Posterior cingulate gyrus (tissue), 11 donors: ENCODE results near the gene CHN2.
A peak's percentile ranks its signal among the peaks of the same experiment; 100 is the strongest.

Source experiments
- DNase-seq, 10 donors: peaks; one replicate each; pipeline versions ENCODE4 v3.0.0 to v3.0.0-alpha.2; 2020 to 2021; ENCODE audit warnings: mixed read lengths in 3 of 10
- intact Hi-C: fragments of 100-400 bp; cut with DNase I; formaldehyde crosslinking; loops from one replicate; pipeline ENCODE4 v1.15.1; 2023

The CHN2 gene

DNA sequence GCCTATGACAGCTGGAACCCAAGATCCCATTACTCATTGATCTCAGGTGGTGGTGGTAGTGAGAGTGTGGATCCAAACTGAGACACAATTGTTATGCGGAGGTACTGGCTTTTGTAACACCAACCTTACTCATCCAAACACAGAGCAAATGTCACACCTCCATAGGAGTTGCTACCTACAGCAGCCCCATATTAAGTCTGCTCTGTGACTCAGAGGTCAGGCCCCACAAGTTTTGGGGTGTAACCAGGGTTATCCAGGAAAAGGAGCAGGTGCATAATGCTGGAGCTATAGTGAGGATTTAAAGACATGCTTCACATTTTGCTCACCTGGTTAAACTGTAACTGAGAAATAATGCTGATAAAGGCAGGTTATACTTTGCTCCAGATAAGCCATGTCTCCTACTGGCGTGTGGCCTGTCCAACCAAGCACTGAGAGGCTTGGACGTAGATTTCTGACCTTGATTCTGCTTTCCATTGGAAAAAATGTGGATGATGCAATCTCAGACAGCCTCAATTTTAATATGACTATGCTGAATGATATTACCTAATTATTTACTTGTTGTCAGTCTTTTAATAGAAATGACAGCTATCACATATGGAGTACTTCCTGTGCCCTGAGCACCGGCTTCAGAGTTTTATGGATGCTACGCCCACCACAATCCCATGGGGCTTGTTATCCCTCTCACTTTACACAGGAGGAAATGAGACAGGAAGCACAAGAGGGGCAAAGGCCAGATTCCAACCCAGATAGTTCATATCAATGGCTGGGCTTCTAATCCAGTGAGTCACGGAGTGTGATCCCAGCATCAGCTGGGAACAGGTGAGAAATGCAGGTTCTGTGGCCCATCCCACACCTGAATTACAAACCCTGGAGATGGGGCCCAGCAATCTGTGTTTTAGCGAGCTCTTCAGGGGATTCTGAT lies 181.3 kb downstream of the CHN2 start:
- DNase-seq = no peak
- intact Hi-C loops = no loop called here

DNA sequence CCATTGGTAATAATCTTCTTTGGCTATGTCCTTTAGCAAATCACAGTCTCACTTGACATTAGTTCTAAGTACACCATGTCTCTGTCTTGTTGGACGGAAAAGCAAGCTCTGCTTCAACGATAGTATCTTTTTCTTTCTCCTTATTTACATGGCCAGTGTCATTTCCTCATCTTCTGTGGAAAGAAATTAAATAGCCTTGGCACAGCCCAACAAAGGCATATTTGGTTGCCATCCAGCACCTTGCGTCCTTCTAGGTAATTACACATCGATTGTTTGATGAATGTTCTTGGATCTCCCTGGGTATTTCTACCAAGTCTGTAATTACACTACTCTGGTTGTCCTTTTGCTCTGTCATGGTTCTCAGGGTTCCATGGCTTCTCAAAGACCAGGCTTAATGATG lies 183.1 kb downstream of the CHN2 start:
- DNase-seq = no peak
- intact Hi-C loops = no loop called here

DNA sequence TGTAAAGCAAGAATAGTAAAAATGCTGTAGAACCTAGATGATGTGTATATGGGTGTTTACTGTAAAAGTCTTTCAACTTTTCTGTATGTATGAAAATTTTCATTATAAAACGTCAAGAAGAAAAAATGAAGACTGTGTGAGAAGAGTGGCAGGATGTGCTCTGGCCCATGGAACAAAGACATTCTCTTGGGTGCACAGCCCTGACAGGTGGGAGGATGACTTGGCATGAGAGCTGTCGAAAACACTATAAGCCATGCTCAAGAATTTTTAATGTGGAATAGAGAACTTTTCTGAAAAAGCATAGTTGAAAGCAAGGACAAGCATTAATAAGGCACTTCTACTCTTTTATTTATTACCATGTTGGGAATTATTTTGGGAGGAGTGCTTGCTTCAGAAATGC lies 185.0 kb downstream of the CHN2 start:
- intact Hi-C loops = no loop called here
- DNase-seq = no peak

DNA sequence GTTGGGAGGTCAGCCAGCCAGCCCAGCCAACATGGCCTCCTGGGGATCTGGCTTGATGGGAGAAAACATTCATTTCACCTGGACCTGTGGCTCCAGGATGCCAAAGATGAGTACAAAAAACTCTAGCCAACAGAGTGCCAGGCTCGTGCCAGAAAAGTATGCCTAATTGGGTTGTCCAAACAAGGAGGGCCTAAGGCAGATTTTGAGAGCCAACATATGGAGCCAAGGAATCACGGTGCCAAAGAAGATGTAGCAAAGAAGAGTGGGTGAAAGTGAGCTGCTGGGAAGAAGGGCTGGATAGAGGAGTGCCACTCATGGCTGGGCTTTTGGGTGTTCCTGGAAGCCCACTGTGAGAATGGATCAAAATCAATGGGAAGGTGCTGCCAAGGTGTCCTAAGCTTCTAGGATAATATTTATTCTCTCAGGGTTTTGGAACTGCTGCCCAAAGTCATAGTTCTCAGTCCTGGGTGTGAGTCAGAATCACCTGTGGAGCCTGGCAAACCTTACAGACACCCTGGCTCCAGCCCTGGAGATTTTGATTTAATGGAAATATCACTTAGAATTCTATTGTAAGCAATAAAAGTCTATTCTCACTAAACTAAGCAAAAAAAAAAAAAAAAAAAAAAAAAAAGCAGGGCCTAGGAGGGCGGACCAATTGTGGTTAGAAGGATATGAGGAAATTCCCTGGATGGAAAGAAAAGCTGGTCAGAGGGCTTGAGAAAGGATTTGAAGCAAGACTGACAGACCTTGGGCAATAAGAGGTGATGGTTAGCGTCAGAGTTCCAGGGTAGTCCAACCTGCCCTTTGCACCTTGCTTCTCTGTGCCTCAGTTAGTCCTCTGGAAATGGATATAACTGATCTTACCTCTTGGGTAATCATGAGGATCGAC lies 186.9 kb downstream of the CHN2 start:
- DNase-seq = no peak
- intact Hi-C loops = no loop called here

DNA sequence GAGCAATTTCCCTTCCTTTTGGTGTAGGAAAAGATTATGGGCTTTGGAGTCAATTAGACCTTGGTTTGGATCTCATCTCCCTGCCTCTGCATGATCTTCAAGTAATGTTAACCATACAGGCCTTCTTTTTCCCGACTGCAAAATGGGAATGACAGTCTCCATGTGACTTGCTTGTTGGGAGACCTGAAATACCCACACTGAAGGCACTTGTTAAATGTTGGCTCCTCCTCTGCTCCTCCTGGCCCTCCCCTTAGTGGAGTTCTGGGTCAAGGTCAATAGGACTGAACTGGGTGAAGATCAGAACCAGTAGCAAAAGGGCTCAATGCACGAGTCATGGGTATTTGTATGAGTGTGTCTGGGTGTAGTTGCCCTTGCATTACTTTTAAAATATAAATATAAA lies 189.7 kb downstream of the CHN2 start:
- no peak for DNase-seq
- intact Hi-C loops = no loop called here

DNA sequence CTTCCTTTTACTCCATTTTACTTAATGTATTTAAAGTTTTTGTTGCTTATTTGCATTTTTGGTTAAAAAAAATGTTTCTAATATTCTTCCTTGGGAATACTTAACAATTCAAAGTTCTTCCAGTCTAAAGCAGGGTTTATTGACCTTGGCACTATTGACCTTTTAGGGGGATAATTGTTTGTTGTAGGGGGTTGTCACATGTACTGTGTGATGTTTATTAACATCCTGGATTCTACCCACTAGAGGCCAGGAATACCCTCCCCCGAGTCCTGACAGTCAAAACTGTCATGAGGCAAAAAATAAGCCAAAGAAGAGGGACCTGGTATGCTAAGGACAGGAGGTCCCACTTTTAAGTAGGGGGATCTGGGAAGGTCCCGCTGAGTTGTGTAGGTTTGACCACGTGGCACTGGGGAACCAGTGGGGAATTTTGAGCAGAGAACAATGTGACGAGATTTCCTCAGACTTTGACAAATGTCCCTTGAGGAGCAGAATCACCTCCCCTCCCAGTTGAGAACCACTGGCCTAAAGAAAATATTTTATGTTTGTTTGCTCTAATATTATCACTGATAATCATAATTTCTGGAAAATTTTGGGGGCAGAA lies 190.7 kb downstream of the CHN2 start:
- intact Hi-C loops = no loop called here

DNA sequence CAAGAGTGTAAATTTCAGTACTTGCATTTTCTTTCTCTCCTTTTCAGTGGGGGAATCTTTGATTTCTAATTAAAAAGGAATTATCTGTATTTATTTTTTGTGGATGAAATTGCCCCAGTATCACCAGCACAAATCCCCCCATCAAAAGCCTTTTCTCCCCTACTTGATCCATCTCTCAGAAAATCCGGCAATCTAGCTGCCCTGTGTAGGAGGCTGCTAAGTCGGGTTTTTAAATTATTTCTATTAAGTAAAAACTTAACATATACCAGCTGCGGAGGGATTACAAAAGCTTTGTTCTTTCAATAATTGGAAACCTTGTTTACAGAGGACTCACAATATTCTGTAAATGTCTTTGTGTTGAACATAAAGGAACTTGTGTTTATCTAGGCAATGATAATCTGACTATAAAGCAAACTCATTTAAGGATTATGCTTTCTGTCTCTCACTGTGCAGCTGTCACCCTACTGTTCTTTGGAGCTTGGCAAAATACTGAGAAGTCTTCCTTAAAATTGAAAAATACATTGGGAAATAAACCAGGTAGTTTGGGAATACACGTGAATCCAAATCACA lies 191.7 kb downstream of the CHN2 start:
- DNase-seq = no peak
- intact Hi-C loops = no loop called here

More for the DNA sequence above, 190.7 kb downstream of the CHN2 start:
- DNase-seq = no peak

DNA sequence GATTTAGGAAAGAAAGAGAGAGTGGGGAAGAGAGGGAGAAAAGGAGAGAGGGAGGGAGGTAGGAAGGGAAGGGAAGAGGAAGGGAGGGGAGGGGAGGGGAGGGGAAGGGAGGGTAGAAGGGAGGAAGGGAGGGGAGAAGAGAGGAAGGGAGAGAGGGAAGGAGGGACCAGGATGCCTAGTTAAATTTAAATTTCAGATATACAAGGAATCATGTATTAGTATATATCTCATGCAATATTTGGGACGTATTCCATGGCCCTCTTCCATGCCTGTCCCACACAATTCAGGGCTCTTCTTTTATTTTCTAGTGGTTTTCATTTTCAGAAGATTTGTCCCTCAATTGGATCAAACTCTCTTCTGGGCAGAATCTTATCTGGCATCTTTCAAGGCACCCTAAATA lies 196.7 kb downstream of the CHN2 start:
- DNase-seq = no peak
- intact Hi-C loops = no loop called here

DNA sequence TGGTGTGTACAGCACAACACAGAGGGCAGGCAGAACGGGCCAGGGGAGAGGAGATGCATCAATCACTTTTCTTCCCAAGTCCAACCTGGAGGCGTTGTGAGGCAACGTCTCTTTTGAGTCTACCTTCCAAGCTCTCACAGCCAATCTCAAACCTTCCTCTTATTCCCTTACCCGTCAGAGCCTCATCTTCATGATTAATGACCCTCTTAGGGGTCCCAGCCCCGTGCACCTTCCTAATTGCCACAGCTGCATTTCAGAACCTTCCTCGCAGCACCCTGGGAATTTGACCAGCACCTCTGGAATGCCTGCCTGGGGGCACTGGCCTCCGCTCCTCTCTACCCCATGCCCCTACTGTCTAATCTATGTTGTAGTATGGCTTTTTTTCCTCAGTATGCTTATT lies 199.7 kb downstream of the CHN2 start:
- no peak for DNase-seq
- intact Hi-C loops = no loop called here

DNA sequence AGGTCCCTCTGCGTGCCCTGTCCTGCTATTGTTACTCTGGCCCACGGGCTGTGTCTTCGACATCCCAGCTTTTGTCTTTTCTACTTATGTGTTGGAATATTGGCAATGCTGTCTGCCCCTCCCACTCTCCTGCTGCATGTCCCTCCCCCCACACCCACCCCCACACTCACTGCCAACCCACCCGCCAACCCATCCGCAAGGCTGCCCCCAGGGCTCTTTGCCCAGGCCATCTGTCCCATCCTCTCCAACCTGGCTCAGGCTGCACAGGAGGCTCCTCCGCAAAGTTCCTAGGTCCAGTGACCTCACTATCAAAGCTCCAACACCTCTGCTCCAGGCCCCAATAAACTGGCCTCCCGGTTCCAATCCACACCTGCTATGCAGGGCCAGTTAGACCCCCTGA lies 202.0 kb downstream of the CHN2 start:
- intact Hi-C loops = no loop called here
- DNase-seq = no peak

DNA sequence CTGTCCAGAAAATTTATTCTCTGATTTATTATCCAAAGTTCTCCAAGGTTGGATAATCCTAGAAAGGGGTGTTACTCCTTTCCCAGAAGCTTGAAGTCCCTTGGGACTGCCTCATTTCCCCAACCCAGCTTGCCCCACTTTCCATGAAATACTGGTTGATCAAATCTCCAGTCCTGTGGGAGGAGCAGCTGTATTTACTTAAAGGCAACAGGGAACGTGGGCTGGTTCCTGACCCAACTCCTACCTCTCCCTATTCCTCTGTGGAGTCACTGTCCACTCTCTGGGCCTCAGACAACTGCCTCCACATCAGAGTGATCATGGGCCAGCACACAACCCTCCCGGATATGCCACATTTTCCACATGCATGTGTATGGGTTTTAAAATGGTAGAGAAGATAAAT lies 202.8 kb downstream of the CHN2 start:
- no peak for DNase-seq
- intact Hi-C loops = no loop called here

DNA sequence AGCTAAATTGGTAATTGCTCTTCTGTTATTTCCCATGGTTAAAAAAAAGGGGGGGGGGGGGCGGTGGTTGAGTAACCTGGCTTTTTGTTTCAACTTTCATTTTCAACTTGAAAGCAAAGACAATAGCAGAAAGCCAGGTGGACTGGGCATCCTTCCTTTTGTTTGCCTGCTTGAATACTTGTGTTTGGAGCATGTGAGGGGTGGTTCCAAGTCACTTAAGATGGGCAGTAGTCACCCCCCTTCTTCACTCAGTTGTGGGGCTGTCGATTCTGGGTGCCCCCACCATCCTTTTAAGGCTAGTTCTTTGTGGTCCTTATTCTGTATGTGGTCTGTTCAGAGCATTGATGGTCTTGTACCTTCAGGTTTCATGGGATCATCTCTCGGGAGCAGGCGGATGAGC lies 203.4 kb downstream of the CHN2 start:
- intact Hi-C loops = no loop called here
- no peak for DNase-seq

DNA sequence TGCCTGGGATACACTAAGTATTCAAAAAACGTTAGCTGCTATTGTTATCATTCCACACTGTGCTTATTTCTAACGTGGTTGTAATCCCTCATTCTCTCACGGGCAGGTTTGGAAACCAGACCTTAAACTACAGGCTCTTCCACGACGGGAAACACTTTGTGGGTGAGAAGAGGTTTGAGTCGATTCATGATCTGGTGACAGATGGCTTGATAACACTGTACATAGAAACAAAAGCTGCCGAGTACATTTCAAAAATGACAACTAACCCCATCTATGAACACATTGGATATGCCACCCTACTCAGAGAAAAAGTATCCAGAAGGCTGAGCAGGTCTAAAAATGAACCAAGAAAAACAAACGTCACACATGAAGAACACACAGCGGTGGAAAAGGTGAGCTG lies 205.9 kb downstream of the CHN2 start:
- no peak for DNase-seq
- intact Hi-C loops = no loop called here

DNA sequence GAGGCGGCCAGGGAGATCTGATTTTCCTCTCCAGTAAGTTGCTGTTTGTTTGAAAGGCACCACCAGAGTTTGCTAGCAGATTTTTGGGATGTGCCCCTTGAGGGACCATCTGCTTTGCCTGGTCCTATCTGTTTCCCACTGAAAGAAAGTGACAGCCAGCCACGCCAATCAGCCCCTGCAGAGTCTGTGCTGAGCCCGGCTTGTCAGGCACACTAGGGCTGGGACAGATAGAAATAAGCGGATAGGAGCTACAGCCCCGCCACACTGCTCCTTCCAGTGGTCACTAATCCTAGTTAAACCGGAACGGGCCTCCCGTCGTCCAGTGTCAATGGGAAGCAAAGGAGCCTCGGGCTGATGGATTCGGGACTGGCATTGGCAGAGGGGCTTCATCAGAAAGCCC lies 207.2 kb downstream of the CHN2 start:
- DNase-seq = no peak
- intact Hi-C loops = no loop called here

DNA sequence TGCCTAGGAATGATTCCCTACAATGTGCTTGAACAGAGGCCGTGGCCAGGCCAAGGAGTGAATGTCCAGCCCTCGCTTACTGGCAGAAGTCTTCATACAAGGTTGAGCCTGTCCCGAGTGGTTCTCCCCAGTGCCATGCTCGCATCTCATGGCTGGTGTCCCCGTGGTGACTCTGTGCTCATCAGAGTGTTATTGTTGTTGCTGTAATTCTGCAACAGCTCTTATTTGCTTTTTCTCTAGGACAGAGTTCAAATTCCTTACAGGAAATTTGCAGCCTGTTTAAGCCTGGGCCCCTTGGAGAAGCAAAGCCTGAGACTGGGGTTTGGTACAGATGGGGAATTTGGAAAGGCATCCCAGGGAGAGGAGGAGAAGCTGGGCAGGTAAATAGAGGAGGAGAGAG lies 211.3 kb downstream of the CHN2 start:
- intact Hi-C loops = loop anchor here (5.0 kb wide), 1 partner anchor 299 kb away; no protein-coding TSS in a partner anchor
- peak in 1 of 10 donors; percentile 19 for DNase-seq

DNA sequence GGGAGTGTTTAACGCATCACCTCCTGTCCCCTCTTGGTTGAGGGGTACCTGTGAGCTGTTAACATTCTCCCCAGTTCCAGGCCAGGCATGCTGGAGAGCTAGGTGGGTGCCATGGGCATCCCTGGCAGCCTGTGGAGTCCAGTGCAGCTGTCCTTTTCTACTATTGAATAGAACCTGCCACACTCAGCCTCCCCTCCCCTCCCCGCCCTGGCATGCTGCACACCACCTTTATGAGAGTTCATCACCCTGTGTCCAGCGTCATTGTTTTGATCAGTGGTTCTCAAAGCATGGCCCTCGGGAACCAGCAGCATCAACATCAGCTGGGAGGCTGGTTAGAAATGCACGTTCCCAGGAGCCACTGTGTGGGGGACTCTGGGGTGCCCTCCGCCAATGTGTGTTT lies 211.8 kb downstream of the CHN2 start:
- intact Hi-C loops = loop anchor here (5.0 kb wide), 1 partner anchor 299 kb away; no protein-coding TSS in a partner anchor
- DNase-seq = no peak

DNA sequence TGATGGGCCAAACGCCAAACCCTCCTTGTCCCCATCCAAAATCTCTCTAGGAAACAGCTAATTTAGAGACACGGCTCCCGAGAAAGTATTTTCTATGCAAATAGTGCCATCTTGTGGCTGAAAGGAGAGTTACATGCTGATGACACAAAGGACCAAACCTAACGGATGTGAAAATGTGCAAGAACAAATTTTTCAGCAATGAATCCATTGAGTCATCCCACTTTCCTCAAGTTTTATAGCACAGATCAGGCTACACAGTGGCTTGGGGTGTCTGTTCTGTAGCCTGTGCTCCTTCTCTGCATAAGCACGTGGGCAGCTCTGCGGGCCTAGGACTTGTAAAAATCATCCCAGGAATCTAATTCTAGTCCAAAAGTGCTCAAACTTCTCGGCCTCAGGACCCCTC lies 214.3 kb downstream of the CHN2 start:
- peak in 3 of 10 donors; percentile 37 to 55 (median 54) for DNase-seq
- intact Hi-C loops = loop anchor here (1.0 to 5.0 kb wide), 3 partner anchors 218 to 487 kb away; no protein-coding TSS in a partner anchor

DNA sequence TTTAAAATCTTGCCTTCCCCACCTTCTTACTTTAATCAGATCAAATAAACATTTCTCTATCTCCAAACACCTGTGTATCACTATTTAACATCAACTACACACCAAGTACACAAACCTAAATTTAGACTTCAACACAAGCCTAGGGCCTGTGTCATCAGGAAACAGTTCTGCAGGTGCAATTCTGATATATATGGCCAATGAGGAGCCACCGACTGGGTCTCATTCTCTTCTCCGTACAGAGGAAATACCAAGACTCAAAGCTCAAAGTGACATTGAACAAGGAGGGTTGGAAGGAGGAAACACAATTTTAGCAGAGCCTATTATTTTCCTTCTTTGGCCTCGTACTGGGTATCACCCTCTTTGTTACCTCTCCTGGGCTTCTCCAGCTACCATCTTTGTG lies 216.4 kb downstream of the CHN2 start:
- DNase-seq = no peak
- intact Hi-C loops = no loop called here

DNA sequence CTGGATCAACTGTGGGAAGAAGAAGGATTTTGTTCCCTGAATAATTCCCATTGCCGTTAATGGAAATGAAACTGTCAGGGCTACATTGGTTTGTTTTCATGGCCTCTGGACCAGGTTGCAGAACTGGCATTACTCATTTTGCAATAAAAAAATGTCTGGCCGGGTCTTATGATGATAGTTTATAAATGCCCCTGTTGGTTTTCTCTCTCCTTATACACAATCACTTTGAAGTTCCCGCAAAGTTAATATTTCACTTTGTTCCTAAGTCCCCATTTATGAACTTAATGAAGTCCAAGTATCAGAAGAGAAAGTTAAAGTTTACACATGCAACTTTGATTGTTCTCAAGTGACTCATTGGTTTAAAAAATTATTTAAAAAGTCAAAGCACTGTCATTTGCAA lies 218.3 kb downstream of the CHN2 start:
- intact Hi-C loops = no loop called here
- DNase-seq = no peak

DNA sequence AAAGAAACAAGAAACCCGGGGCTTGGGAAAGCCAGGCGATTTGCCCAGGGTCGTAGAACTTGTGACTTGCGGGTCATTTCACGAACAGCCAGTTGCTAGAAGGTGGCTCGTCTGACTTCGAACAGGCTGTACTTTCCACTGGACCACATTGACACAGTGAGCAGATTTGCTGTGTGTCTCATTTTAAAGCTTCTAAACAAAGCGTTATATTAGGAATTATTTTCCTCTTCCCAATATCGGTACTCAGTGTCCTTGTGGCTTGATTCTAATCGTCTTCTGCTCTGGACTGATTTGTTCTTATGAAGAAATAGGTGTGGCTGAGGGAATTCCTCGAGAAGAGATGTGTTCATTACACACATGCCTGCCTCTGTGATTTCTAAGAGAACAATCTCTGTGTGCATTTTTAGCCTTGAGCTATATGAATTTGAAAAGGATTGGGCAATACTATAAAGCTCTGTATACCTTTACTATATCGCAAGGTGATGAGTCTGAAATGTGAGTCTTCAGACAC lies 219.1 kb downstream of the CHN2 start:
- DNase-seq = no peak
- intact Hi-C loops = no loop called here
